HEK293T (cell line): ENCODE results near the gene CACTIN.
A peak's percentile ranks its signal among the peaks of the same experiment; 100 is the strongest.
"Not testable (repeated sequence)": the region's sequence is repeated elsewhere in the genome, so short reads cannot be mapped to it uniquely, and the experiment has no call there.

ENCODE experiments used
- CTCF ChIA-PET: fragments of 350-600 bp; formaldehyde crosslinking; extraction: SDS; loops from one replicate; lab custom pipeline; 2021; ENCODE audit warnings: antibody characterized with exemption, inconsistent platforms; lab: Yijun Ruan, JAX
- POLR2A ChIA-PET: fragments of 350-600 bp; formaldehyde crosslinking; extraction: SDS; loops from one replicate; lab custom pipeline; 2020; ENCODE audit warnings: antibody characterized with exemption, inconsistent platforms; lab: Yijun Ruan, JAX
- DNase-seq: peaks from one replicate; pipeline ENCODE4 v3.0.0; 2012; ENCODE audit warnings: mixed read lengths; ENCODE audit errors: extremely low spot score
- ARNT ChIP-seq: fragments of 450-650 bp; IDR thresholded peaks from 2 replicates; pipeline ENCODE4 v1.6.1; 2017; ENCODE audit warnings: mild to moderate bottlenecking
- BHLHE40 ChIP-seq: fragments of 450-650 bp; IDR thresholded peaks from 2 replicates; pipeline ENCODE4 v1.6.1; 2016; ENCODE audit warnings: mild to moderate bottlenecking, moderate library complexity, borderline replicate concordance
- CTBP1 ChIP-seq: fragments of 450-650 bp; IDR thresholded peaks from 2 replicates; pipeline ENCODE4 v1.6.1; 2016; ENCODE audit warnings: borderline replicate concordance
- ELF4 ChIP-seq: fragments of 450-650 bp; IDR thresholded peaks from 2 replicates; pipeline ENCODE4 v1.6.1; 2017; ENCODE audit warnings: antibody characterized with exemption
- FOXA1 ChIP-seq: fragments of 450-650 bp; IDR thresholded peaks from 2 replicates; pipeline ENCODE4 v1.6.1; 2016; ENCODE audit warnings: mild to moderate bottlenecking
- FOXK2 ChIP-seq: fragments of 450-650 bp; IDR thresholded peaks from 2 replicates; pipeline ENCODE4 v1.6.1; 2016; ENCODE audit warnings: mild to moderate bottlenecking
- FOXM1 ChIP-seq: fragments of 450-650 bp; IDR thresholded peaks from 2 replicates; pipeline ENCODE4 v1.6.1; 2017; ENCODE audit warnings: mild to moderate bottlenecking, borderline replicate concordance
- HDGF ChIP-seq: fragments of 450-650 bp; IDR thresholded peaks from 2 replicates; pipeline ENCODE4 v1.6.1; 2017; ENCODE audit warnings: antibody characterized with exemption, borderline replicate concordance
- L3MBTL2 ChIP-seq: fragments of 450-650 bp; conservative IDR thresholded peaks from 2 replicates; pipeline ENCODE4 v1.6.1; 2016; ENCODE audit warnings: mild to moderate bottlenecking
- LEF1 ChIP-seq: fragments of 450-650 bp; IDR thresholded peaks from 2 replicates; pipeline ENCODE4 v1.6.1; 2017; ENCODE audit warnings: mild to moderate bottlenecking, borderline replicate concordance
- NFRKB ChIP-seq: fragments of 450-650 bp; IDR thresholded peaks from 2 replicates; pipeline ENCODE4 v1.6.1; 2016; ENCODE audit warnings: mild to moderate bottlenecking, moderate library complexity
- PKNOX1 ChIP-seq: fragments of 450-650 bp; IDR thresholded peaks from 2 replicates; pipeline ENCODE4 v1.6.1; 2016
- SP1 ChIP-seq: fragments of 450-650 bp; IDR thresholded peaks from 2 replicates; pipeline ENCODE4 v1.6.1; 2017
- SUZ12 ChIP-seq: fragments of 450-650 bp; IDR thresholded peaks from 2 replicates; pipeline ENCODE4 v1.6.1; 2016; ENCODE audit warnings: mild to moderate bottlenecking
- TARDBP ChIP-seq: fragments of 450-650 bp; IDR thresholded peaks from 2 replicates; pipeline ENCODE4 v1.6.1; 2016
- ZNF384 ChIP-seq: fragments of 450-650 bp; IDR thresholded peaks from 2 replicates; pipeline ENCODE4 v1.6.1; 2016

The CACTIN gene

GRCh38 chr19:3586707-3587346 is 39.8 kb downstream of the CACTIN start:
- POLR2A ChIA-PET, result no interaction called here
- CTCF ChIA-PET, result interaction anchor here (1.4 kb wide), 1 partner anchor 13 kb away, joined by 5 read pairs; no protein-coding TSS in a partner anchor

GRCh38 chr19:3586127-3586626 is 40.4 kb downstream of the CACTIN start:
- no peak for TF ChIP-seq ELF4
- DNase-seq, result peak; percentile 55
- POLR2A ChIA-PET, result interaction anchor here (1.3 kb wide), 2 partner anchors 12 to 29 kb away, joined by 4 read pairs; no protein-coding TSS in a partner anchor
- CTCF ChIA-PET, result interaction anchor here (0.9 to 1.4 kb wide), 3 partner anchors 11 to 12 kb away, joined by 4 to 7 read pairs (median 5); no protein-coding TSS in a partner anchor

More at GRCh38 chr19:3586707-3587346, 39.8 kb downstream of the CACTIN start:
- TF ChIP-seq ARNT (no peak), NFRKB (no peak), SUZ12 (no peak), LEF1 (no peak), TARDBP (no peak), HDGF (no peak), FOXM1 (no peak), FOXA1 (no peak), SP1 (no peak), FOXK2 (no peak), PKNOX1 (no peak), ELF4 (no peak), BHLHE40 (no peak), ZNF384 (no peak), CTBP1 (no peak), L3MBTL2 (no peak)
- no peak for DNase-seq

GRCh38 chr19:3585301-3586126 is 41.1 kb downstream of the CACTIN start, which contains the start of gene GIPC3:
GIPC3 (plus strand) TSS chr19:3585478; CDS start chr19:3585598, 120 bp downstream.
- POLR2A ChIA-PET, result interaction anchor here (1.3 kb wide), 2 partner anchors 12 to 29 kb away, joined by 4 read pairs; no protein-coding TSS in a partner anchor
- TF ChIP-seq ZNF384, result no peak
- DNase-seq, result no peak
- CTCF ChIA-PET, result interaction anchor here (0.9 to 1.4 kb wide), 3 partner anchors 10 to 12 kb away, joined by 4 to 7 read pairs (median 5); no protein-coding TSS in a partner anchor

- ChIA-PET POLR2A (interaction anchor here (0.7 kb wide), 1 partner anchor 10 kb away, joined by 4 read pairs; no protein-coding TSS in a partner anchor), CTCF (interaction anchor here (0.6 to 0.9 kb wide), 4 partner anchors 9 to 834 kb away, joined by 3 to 8 read pairs (median 4); no protein-coding TSS in a partner anchor)
- not testable (repeated sequence) for DNase-seq
Observed at GRCh38 chr19:3584036-3584802, 42.4 kb downstream of the CACTIN start.

GRCh38 chr19:3581792-3582191 is 44.8 kb downstream of the CACTIN start:
- CTCF ChIA-PET, DNase-seq, POLR2A ChIA-PET: not testable (repeated sequence)

GRCh38 chr19:3580156-3580934 is 46.2 kb downstream of the CACTIN start:
- TF ChIP-seq SUZ12, result no peak
- no peak for DNase-seq
- ChIA-PET CTCF (no interaction called here), POLR2A (no interaction called here)

- POLR2A ChIA-PET, result no interaction called here
Observed at GRCh38 chr19:3578390-3578789, 48.2 kb downstream of the CACTIN start.

More at GRCh38 chr19:3578390-3578789, 48.2 kb downstream of the CACTIN start:
- DNase-seq, result no peak
- TF ChIP-seq PKNOX1 (no peak), CTBP1 (no peak), TARDBP (no peak), FOXA1 (no peak), ARNT (no peak), ELF4 (no peak), LEF1 (no peak), NFRKB (no peak), BHLHE40 (no peak), L3MBTL2 (no peak), FOXK2 (no peak)
- CTCF ChIA-PET, result no interaction called here
